HG03045 (cell line): Measurements from ENCODE around the gene CACNB4.

Experiments used
- ATAC-seq: cut with Tn5 transposase; IDR thresholded peaks from one replicate; pipeline ENCODE4 v1.9.1; 2021; ENCODE audit warnings: mild to moderate bottlenecking, moderate library complexity; ENCODE audit not compliant: unreplicated experiment

The CACNB4 gene

GRCh38 chr2:152089238-152089637, 9.6 kb downstream of the CACNB4 start:
- no peak for ATAC-seq

- ATAC-seq, result no peak
Measured at GRCh38 chr2:152088006-152088405, 10.8 kb downstream of the CACNB4 start.

GRCh38 chr2:152086231-152086630, 12.6 kb downstream of the CACNB4 start:
- ATAC-seq, result no peak

GRCh38 chr2:152084076-152084475, 14.8 kb downstream of the CACNB4 start:
- no peak for ATAC-seq

GRCh38 chr2:152083202-152083875, 15.5 kb downstream of the CACNB4 start:
- ATAC-seq, result no peak

GRCh38 chr2:152078662-152079061, 20.2 kb downstream of the CACNB4 start:
- ATAC-seq, result peak; percentile 51

- no peak for ATAC-seq
Measured at GRCh38 chr2:152078023-152078422, 20.8 kb downstream of the CACNB4 start.

GRCh38 chr2:152075461-152076050, 23.3 kb downstream of the CACNB4 start:
- no peak for ATAC-seq

- no peak for ATAC-seq
Measured at GRCh38 chr2:152072011-152072410, 26.8 kb downstream of the CACNB4 start.

GRCh38 chr2:152071518-152071917, 27.3 kb downstream of the CACNB4 start:
- ATAC-seq, result no peak

- no peak for ATAC-seq
Measured at GRCh38 chr2:152071092-152071491, 27.8 kb downstream of the CACNB4 start.

GRCh38 chr2:152068226-152068625, 30.6 kb downstream of the CACNB4 start:
- no peak for ATAC-seq

GRCh38 chr2:152067823-152068222, 31.0 kb downstream of the CACNB4 start:
- ATAC-seq, result no peak

GRCh38 chr2:152065945-152066344, 32.9 kb downstream of the CACNB4 start:
- no peak for ATAC-seq

- ATAC-seq, result no peak
Measured at GRCh38 chr2:152064001-152064400, 34.8 kb downstream of the CACNB4 start.

- no peak for ATAC-seq
Measured at GRCh38 chr2:152063325-152063924, 35.4 kb downstream of the CACNB4 start.

- ATAC-seq, result peak; percentile 43
Measured at GRCh38 chr2:152062125-152063091, 36.4 kb downstream of the CACNB4 start.

GRCh38 chr2:152061383-152061782, 37.5 kb downstream of the CACNB4 start:
- no peak for ATAC-seq

- ATAC-seq, result no peak
Measured at GRCh38 chr2:152058655-152059054, 40.2 kb downstream of the CACNB4 start.

GRCh38 chr2:152056418-152056817, 42.4 kb downstream of the CACNB4 start:
- no peak for ATAC-seq
